Measurements from ENCODE around the gene AP3S2.
"Not testable (repeated sequence)": the region's sequence is repeated elsewhere in the genome, so short reads cannot be mapped to it uniquely, and the experiment has no call there.

Gene AP3S2

GRCh38 chr15:89805241-89806209 lies 88.3 kb downstream of the AP3S2 start:
- no peak for DNase-seq (ENCODE audit: extremely low spot score, insufficient read length, low read depth)

GRCh38 chr15:89803941-89804800 lies 89.6 kb downstream of the AP3S2 start:
- no peak for FAIRE-seq
- DNase-seq (ENCODE audit: extremely low spot score, insufficient read length, low read depth), result no peak

More at GRCh38 chr15:89805241-89806209, 88.3 kb downstream of the AP3S2 start:
- FAIRE-seq, result no peak

- no peak for FAIRE-seq
Observed at GRCh38 chr15:89802986-89803824, 90.6 kb downstream of the AP3S2 start.

DNA sequence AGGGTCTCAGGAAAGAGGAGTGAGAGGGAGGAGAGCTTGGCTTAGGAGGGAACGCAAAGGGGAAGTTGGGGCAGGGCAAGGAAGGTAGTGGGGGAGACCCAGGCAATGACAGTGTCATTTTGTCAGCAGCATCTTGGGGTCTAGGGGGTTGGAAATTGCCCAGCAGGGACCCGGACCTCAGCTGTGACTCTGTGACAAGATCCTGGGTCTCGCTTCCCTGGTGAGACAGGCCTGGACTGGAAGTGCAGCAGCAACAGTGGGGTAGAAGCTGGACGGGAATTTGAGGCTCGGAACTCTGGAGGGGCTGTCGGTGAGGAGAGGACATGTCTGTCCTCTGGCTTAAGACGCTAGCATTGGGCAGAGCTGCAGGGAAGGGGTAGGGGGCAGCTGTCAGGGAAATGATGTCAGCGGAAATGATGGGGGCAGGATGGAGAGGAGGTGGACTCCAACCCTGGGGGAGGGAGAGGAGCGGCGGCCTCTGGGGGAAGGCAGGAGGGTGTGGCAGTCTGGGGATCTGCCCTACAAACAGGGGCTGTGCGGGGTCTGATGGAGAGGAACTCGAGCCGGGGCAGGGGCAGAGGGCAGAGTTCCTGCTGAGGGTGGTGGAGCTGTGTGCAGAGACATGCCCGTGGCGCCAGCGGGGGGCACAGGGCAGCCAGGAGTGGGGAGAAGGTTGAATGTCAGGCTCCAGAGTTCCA lies 91.4 kb downstream of the AP3S2 start:
- DNase-seq (ENCODE audit: extremely low spot score, insufficient read length, low read depth) (no peak), FAIRE-seq (no peak)

More at GRCh38 chr15:89802986-89803824, 90.6 kb downstream of the AP3S2 start:
- DNase-seq (ENCODE audit: extremely low spot score, insufficient read length, low read depth), result no peak

- FAIRE-seq (no peak), DNase-seq (ENCODE audit: extremely low spot score, insufficient read length, low read depth) (no peak)
Observed at GRCh38 chr15:89801471-89802195, 92.2 kb downstream of the AP3S2 start.

DNA sequence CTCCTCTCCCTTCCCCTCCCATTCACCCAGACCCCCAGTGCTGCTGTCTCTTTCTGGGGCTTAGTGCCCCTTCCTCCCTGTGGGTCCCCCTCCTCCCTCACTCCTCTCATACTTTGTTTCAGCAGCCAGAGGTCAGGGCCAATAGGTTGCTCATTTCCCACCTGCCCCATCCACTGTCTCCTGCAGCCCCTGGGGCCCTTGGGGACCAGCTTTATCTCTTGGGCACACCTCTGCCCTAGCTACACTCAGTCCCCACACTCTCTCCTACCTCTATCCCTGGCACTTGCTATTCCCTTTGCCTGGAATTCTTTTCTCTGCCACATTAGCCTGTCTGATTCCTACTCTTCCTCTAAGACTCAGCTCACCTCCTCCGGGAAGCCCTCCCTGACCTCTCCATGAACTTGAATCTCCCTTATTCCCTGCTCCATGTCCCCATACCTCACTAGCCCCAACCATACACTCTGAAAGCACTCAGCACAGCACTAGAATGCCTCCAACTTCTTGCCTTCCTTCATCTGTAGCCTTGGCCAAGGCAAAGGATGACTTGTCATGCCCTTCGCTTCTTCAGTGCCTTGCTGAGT lies 93.8 kb downstream of the AP3S2 start:
- DNase-seq (ENCODE audit: extremely low spot score, insufficient read length, low read depth) (no peak), FAIRE-seq (no peak)

- FAIRE-seq, result no peak
- DNase-seq (ENCODE audit: extremely low spot score, insufficient read length, low read depth), result no peak
Observed at GRCh38 chr15:89799011-89799911, 94.5 kb downstream of the AP3S2 start.

DNA sequence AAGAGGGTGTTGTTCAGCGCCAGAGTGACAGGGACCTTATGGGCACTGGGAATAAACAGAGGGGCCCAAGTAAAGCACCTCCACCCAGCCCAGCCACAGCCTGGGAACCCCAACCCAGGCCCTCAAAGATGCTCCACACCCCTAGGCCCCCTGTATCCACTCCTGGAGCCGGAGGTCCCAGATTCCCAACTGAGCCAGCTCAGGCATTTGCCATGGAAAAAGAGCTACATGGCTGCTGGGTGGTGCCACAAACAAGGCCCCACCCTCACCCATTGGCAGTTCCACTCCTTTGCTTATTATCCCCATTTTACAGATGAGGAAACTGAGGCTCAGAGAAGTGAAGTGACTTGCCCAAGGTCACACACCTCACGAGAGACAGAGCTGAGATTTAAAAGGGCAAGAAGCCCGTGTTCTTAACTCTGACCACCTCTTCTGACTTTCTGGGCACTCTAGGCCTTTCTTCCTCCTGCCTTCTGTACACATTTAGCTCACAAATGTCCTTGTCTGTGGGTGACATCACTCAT lies 96.1 kb downstream of the AP3S2 start:
- no peak for FAIRE-seq
- DNase-seq (ENCODE audit: extremely low spot score, insufficient read length, low read depth), result no peak

DNA sequence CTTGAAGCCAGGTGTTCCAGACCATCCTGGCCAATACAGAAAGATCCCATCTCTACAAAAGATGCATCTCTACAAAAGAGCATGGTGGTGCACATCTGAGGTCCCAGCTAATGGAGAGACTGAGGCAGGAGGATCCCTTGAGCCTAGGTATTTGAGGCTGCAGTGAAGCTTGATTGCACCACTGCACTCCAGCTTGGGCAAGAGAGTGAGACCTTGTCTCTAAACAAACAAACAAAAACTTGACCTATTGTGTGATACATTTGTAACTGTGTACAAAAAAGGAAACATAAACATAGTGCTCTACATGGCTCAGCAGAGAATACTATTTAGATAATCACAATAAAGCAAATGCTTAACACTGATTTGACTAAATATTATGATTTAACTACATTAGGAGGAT lies 97.8 kb downstream of the AP3S2 start:
- no peak for FAIRE-seq

DNA sequence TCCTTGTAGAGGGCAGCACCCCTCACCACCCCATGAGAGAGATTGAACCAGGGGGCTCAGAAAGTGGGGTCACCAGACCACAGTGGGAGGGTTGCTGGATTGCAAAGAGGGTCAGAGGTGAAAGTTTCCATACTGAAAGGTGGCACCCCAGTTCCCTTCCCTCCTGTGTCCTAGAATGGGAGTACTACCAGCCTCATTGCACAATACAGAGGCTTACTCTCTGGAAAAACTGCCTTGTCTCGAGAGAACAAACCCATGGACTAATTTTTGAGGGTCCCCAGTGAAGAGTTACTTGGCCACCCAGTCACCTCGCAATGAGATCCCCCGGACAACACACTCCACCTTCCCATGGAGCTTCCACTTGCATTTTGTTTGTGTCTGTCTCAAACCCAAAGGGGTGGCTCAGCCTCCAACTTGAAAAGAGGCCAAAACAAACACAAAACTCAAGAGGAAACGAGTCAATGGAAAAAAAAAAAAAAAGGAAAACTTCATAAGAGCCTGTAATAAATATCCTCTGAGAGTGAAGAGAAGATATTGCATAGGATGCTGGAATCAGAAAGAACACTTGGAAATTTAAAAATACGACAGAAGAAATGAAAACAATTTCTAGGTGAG lies 99.1 kb downstream of the AP3S2 start:
- DNase-seq (ENCODE audit: extremely low spot score, insufficient read length, low read depth), result no peak
- no peak for FAIRE-seq

More for the DNA sequence above, 97.8 kb downstream of the AP3S2 start:
- DNase-seq (ENCODE audit: extremely low spot score, insufficient read length, low read depth), result no peak

DNA sequence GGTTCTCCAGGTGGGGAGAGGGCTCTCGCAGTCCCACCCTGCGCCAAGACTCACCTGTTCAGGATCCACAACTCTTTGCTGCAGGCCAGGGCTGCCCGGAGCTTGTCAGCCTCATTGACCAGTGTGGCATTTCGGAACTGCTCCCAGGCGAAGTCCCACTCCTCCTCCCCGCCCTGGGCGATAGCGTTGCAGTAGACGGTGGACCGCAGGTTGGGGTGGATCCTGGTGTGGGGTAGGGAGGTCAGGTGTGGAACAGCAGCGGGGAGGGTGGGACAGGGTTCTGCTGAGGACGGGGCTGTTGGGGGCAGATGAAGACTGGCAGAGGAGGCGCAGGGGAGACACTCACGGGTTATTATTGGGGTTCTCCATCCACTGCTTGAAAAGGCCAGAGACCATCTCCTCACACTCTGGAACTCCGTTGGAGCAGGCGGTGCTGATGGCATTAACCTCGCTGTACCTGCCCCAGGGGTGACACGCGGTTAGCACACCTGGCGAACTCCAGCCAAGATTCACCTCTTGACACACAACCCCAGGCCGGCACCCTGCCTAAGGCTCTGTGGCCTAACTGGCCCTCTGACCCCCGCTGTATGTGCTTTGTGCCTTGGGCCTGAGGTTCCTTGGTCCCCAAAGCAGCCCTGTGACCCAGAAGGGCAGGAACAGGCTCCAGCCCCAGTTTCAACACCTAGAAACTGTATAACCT lies 101.5 kb downstream of the AP3S2 start:
- DNase-seq (ENCODE audit: extremely low spot score, insufficient read length, low read depth), result no peak
- FAIRE-seq, result no peak

DNA sequence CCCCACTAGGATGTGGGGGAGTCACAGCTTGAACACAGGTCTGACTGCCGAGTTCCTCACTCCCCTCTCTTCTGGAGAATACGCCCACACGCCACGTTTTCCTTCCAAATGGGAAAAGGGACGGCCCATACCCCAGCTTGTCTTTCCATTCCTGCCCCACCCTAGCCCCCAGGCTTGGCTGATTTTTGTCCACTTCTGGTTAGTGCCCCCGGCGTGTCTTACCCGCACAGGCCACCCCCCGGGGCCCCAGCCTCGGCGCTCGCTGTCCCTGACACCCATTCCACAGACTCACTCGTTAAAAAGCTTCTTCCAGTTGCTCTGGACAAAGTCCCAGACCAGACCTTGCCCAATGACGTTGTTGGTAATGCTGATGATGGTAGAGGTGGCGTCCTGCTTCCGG lies 103.1 kb downstream of the AP3S2 start:
- no peak for FAIRE-seq
- DNase-seq (ENCODE audit: extremely low spot score, insufficient read length, low read depth), result no peak

GRCh38 chr15:89790206-89790605 lies 103.6 kb downstream of the AP3S2 start:
- DNase-seq (ENCODE audit: extremely low spot score, insufficient read length, low read depth), result no peak
- no peak for FAIRE-seq

DNA sequence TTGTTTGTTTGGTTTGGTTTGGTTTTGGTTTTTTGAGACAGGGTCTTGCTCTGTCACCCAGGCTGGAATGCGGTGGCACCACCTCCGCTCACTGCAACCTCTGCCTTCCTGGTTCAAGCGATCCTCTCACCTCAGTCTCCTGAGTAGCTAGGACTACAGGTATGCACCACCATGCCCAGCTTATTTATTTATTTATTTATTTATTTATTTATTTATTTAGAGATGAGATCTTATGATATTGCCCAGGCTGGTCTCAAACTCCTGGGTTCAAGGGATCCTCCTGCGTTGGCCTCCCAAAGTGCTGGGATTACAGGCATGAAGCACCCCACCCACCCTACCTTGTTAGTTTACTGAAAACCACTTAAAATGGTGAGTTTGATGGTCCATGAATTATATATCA lies 105.2 kb downstream of the AP3S2 start:
- DNase-seq (ENCODE audit: extremely low spot score, insufficient read length, low read depth); FAIRE-seq: not testable (repeated sequence)

GRCh38 chr15:89787944-89788343 lies 105.8 kb downstream of the AP3S2 start:
- FAIRE-seq (no peak), DNase-seq (ENCODE audit: extremely low spot score, insufficient read length, low read depth) (no peak)

DNA sequence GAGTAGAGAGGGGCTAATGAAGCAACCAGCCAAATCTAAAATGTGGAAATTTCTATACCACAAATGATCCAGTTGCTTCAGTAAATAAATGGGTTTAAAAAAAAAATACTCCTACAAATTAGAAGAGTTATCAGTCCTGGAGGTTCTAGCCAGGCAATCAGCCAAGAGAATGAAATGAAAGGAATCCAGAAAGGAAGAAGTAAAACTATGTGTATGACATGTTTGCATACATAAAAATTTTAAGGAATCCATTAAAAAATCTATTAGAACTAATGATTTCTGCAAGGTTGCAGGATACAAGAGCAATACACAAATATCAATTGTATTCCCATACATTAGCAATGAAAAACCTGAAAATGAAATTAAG lies 108.0 kb downstream of the AP3S2 start:
- FAIRE-seq (no peak), DNase-seq (ENCODE audit: extremely low spot score, insufficient read length, low read depth) (no peak)
